ENCODE results near the gene NAV3. TPM values are rescaled to one million over a fixed set of nuclear protein-coding genes. Genes with fewer than 3 reads are reported as not detected.

The NAV3 gene
- total and polyA plus RNA-seq, 9 of the 15 experiments (the other 6 are each of a cell fraction or from before 2014, with no cell fraction given), result 0.04 TPM; not detected in 8

GRCh38 chr12:78095623-78096022, 264.9 kb downstream of the NAV3 start:
- ATAC-seq (no peak), FAIRE-seq (no peak), DNase-seq (ENCODE audit: extremely low read depth in 1 of 4, low spot score in 3 of 4) (no peak)
- H3K36me3 ChIP-seq (ENCODE audit: control insufficient read depth, insufficient read depth, low read length), result no peaks in the 10 kb centered on the region
- no peak overlapping the region for H2AFZ ChIP-seq (ENCODE audit: low read depth, low read length)
- no peak overlapping the region for H3K4me3 ChIP-seq
- in situ Hi-C loops (cut with MboI), result no loop called here
- H4K20me1 ChIP-seq (replicated peaks; ENCODE audit: control insufficient read depth, insufficient read depth, low read length), result no peaks in the 10 kb centered on the region
- 0% methylated on average over 1 of the region's 1 CpG for WGBS (ENCODE audit: insufficient coverage, low coverage, missing lambda C conversion rate)
- intact Hi-C loops (cut with micrococcal nuclease), result no loop called here
- no peaks in the 10 kb centered on the region for H3K9me1 ChIP-seq (ENCODE audit: control insufficient read depth, insufficient read depth, low read length)
- no peaks in the 10 kb centered on the region for H3K79me2 ChIP-seq (ENCODE audit: control insufficient read depth, insufficient read depth, low read length)
- no peaks in the 10 kb centered on the region for H3K27me3 ChIP-seq (ENCODE audit: control insufficient read depth in 2 of 2, insufficient read depth in 2 of 2, low read length in 2 of 2)
- H3K9ac ChIP-seq (ENCODE audit: insufficient read depth in 1 of 2, low read depth in 2 of 2, low read length in 2 of 2), result no peak overlapping the region
- POLR2A ChIA-PET, result no interaction called here
- H3K4me2 ChIP-seq (ENCODE audit: insufficient read depth, low read length), result no peak overlapping the region
- no peak overlapping the region for H3K27ac ChIP-seq (ENCODE audit: extremely low read depth, low read depth, low read length)
- CTCF ChIA-PET (ENCODE audit: low intra/inter-chr PET ratio), result no interaction called here
- BruUV-seq (replicated peaks), result no TSS peak
- no peaks in the 10 kb centered on the region for H3K9me3 ChIP-seq (replicated peaks; ENCODE audit: control insufficient read depth, insufficient read depth, low read depth, low read length)
- no peaks in the 10 kb centered on the region for H3K4me1 ChIP-seq (replicated peaks in 1 of 2; ENCODE audit: control insufficient read depth in 2 of 2, insufficient read depth in 2 of 2, low read length in 2 of 2)
- TF ChIP-seq NCOA4 (IDR thresholded peaks at IDR 0.05; ENCODE audit: partially characterized antibody) (no peak), PHB2 (IDR thresholded peaks at IDR 0.05; ENCODE audit: low read depth) (no peak), ZNF707 (CRISPR knock-in tag; conservative IDR thresholded peaks at IDR 0.05) (no peak), SMARCA5 (IDR thresholded peaks at IDR 0.05) (no peak), ZNF696 (CRISPR knock-in tag; conservative IDR thresholded peaks at IDR 0.05) (no peak), HDAC6 (IDR thresholded peaks at IDR 0.05; ENCODE audit: low read depth, low read length) (no peak), MXI1 (IDR thresholded peaks at IDR 0.05; ENCODE audit: low read depth, low read length) (no peak), MAX (CRISPR knock-in tag; IDR thresholded peaks at IDR 0.05) (no peak), SRSF9 (IDR thresholded peaks at IDR 0.05; ENCODE audit: borderline replicate concordance, low read depth, low read length) (no peak), POLR2B (IDR thresholded peaks at IDR 0.05; ENCODE audit: low read depth, partially characterized antibody) (no peak), CEBPZ (IDR thresholded peaks at IDR 0.05; ENCODE audit: borderline replicate concordance, low read depth, low read length) (no peak), HMBOX1 (IDR thresholded peaks at IDR 0.05) (no peak), SRSF3 (IDR thresholded peaks at IDR 0.05; ENCODE audit: insufficient read depth, low read length) (no peak), USF1 (CRISPR knock-in tag; IDR thresholded peaks at IDR 0.05) (no peak)
- TF ChIP-seq, protein P1, sequence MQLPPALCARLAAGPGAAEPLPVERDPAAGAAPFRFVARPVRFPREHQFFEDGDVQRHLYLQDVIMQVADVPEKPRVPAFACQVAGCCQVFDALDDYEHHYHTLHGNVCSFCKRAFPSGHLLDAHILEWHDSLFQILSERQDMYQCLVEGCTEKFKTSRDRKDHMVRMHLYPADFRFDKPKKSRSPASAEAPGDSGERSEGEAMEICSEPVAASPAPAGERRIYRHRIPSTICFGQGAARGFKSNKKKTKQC (CRISPR knock-in tag; IDR thresholded peaks at IDR 0.05), result no peak
- TF ChIP-seq, protein P2, sequence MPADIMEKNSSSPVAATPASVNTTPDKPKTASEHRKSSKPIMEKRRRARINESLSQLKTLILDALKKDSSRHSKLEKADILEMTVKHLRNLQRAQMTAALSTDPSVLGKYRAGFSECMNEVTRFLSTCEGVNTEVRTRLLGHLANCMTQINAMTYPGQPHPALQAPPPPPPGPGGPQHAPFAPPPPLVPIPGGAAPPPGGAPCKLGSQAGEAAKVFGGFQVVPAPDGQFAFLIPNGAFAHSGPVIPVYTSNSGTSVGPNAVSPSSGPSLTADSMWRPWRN (IDR thresholded peaks at IDR 0.05; ENCODE audit: low read depth), result no peak
